ENCODE data around the gene LSP1. TPM values are rescaled to one million over a fixed set of nuclear protein-coding genes. Genes with fewer than 3 reads are reported as not detected.

Gene LSP1
- total and polyA plus RNA-seq, 2 of the 13 experiments (the other 11 are each of a cell fraction or from before 2014, with no cell fraction given), result 0.59 to 1.00 TPM

GRCh38 chr11:1825039-1825740 lies 27.7 kb upstream of the LSP1 start (continued):
- TF ChIP-seq ZNF784 (CRISPR knock-in tag; IDR thresholded peaks at IDR 0.05; ENCODE audit: borderline replicate concordance) (peak; percentile 68; the same call in 1 of the 2 replicates), KAT7 (CRISPR knock-in tag; IDR thresholded peaks at IDR 0.05; ENCODE audit: borderline replicate concordance) (peak; percentile 76; the same call in 1 of the 2 replicates), BCL3 (CRISPR knock-in tag; IDR thresholded peaks at IDR 0.05) (peak; percentile 90; the same call in 1 of the 2 replicates), ETV5 (CRISPR knock-in tag; IDR thresholded peaks at IDR 0.05; ENCODE audit: borderline replicate concordance) (peak; percentile 48; the same call in 1 of the 2 replicates), SMAD1 (CRISPR knock-in tag; IDR thresholded peaks at IDR 0.05; ENCODE audit: borderline replicate concordance, low read depth) (no peak; the same call in 1 of the 2 replicates), HNF1A (IDR thresholded peaks at IDR 0.05; ENCODE audit: low read depth) (no peak), HNF1A (CRISPR knock-in tag; IDR thresholded peaks at IDR 0.05; ENCODE audit: borderline replicate concordance) (peak; percentile 76; the same call in 1 of the 2 replicates), ZBTB46 (CRISPR knock-in tag; IDR thresholded peaks at IDR 0.05; ENCODE audit: borderline replicate concordance) (no peak), ZNF24 (IDR thresholded peaks at IDR 0.05) (no peak), ZBTB21 (CRISPR knock-in tag; IDR thresholded peaks at IDR 0.05) (no peak), ZNF772 (CRISPR knock-in tag; IDR thresholded peaks at IDR 0.05) (peak; percentile 89), RBAK (CRISPR knock-in tag; IDR thresholded peaks at IDR 0.05) (no peak), CAMTA2 (CRISPR knock-in tag; IDR thresholded peaks at IDR 0.05; ENCODE audit: borderline replicate concordance) (peak; percentile 35; the same call in 1 of the 2 replicates), ZNF891 (CRISPR knock-in tag; IDR thresholded peaks at IDR 0.05) (peak; percentile 71), MBNL3 (CRISPR knock-in tag; conservative IDR thresholded peaks at IDR 0.05) (no peak), ZBTB37 (CRISPR knock-in tag; IDR thresholded peaks at IDR 0.05) (no peak)
- TF ChIP-seq, protein P1, sequence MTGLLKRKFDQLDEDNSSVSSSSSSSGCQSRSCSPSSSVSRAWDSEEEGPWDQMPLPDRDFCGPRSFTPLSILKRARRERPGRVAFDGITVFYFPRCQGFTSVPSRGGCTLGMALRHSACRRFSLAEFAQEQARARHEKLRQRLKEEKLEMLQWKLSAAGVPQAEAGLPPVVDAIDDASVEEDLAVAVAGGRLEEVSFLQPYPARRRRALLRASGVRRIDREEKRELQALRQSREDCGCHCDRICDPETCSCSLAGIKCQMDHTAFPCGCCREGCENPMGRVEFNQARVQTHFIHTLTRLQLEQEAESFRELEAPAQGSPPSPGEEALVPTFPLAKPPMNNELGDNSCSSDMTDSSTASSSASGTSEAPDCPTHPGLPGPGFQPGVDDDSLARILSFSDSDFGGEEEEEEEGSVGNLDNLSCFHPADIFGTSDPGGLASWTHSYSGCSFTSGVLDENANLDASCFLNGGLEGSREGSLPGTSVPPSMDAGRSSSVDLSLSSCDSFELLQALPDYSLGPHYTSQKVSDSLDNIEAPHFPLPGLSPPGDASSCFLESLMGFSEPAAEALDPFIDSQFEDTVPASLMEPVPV (CRISPR knock-in tag; IDR thresholded peaks at IDR 0.05), result no peak

Measured in HepG2 (cell line).